UCSD-AML1 (cell line): ENCODE measurements around the gene CPLANE2.
A peak's percentile ranks its signal among the peaks of the same experiment; 100 is the strongest.
"Not testable (repeated sequence)": the region's sequence is repeated elsewhere in the genome, so short reads cannot be mapped to it uniquely, and the experiment has no call there.

Source experiments
- DNase-seq: peaks from one replicate; lab custom pipeline; 2025; ENCODE audit not compliant: unreplicated experiment; lab: John Stamatoyannopoulos, UW

Gene CPLANE2

DNA sequence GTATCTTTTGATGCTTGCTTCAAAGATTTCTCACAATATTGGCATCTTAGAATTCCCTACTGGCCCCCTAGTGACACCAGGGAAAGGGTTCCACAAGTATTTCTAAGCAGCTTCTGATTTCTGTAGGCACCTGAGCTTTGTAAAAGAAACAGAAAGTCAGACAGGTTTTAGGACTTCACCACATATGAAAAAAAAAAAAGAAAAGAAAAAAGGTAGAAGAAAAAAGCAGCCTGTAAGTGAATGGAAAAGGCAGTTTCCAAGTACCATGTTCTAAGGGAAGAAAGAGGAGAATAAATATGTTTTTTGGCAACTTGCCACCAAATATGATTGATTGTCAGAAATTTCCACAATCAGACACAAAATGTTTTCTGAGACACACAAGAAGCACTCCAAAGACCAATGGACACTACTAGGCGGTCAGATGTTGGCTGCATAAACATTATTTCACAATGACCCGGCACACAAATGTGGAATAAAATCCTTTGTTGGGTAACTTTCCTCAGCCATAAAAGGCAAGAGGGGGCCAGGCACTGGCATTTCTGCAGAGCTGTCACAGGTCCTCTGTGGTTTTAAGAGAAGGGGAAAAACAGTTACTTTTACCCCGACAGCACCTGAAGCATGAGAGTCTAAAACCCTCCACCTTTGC, 12.7 kb upstream of the CPLANE2 start:
- DNase-seq = no peak

DNA sequence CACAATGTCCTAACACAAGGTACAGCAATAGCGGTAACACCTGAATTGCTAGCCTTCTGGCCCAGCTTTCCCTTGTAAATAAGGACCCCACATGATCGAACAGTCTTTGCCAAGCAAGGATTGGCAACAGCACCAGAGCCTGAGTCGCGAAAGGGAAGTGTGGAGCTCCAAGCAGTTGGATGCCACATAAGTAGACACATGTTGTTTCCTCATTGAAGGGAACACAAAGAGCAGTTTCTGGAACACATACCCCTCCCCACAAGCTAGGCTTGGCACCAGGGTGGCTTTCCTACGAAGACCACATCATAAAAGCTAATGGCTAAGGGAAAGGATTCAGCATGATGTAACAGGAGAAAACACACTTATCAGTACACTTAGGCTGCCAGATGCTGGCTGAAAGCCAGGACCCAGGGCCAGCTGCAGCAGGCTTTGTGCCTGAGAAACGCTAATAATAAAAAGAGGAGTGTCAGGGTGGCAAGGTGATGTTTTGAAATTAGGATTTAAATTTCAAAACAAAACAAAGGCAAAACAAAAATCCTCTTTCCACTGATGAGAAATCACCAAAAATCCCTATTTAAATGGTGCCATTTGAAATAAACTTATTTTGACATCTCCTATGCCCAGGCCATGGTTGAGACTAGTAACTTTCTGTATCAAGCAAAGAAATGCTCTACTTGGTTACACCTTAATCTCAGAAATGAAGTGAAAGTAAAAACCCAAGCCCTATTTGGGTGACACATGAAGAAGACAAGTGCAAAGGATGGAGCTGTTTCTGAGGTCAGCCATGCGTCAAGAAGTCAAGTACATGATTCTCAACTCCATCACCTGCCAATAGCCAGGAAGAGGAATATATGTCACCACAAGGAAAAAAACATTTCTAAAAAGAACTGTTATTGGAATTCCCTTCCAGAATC, 11.9 kb upstream of the CPLANE2 start:
- DNase-seq = peak; percentile 61

DNA sequence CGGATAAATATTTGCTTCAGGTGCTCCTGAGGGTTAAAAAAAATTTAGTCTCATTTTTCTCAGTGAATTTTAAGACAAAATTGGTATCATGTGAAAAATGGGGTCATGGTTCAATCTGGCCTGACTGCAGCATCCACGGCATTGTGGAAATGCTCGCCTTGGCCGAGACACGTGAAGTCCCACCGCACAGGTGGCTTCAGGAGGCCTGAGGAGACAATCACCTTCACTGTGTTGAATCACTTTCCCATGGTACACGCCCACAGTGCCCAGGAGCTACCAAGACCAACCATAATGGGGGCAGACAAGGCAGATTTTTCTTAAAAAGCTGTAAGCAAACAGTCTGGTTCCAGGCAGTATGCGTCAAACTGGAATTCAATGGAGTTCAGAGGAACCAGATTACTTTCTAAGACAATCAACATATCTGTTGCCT, 11.0 kb upstream of the CPLANE2 start:
- DNase-seq = no peak

DNA sequence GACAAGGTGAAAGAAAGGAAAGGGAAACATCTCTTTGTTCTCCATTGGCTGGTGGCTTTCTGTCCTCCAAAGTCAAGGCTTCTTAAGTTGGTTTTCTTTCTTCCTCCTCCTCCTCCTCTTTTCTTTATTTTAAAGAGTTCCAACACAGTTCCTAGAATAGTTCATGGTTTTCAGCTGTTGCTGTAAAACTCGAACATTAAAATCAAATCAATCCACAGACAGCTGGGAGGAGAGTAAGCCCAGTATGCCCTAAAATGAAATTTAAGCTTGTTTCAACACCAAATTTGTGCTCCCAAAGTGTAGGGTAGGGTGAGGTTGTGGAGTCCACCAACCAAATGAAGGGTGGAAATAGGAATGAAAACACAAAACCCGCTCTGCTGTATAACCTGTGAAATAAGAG, 10.5 kb upstream of the CPLANE2 start:
- DNase-seq = no peak

DNA sequence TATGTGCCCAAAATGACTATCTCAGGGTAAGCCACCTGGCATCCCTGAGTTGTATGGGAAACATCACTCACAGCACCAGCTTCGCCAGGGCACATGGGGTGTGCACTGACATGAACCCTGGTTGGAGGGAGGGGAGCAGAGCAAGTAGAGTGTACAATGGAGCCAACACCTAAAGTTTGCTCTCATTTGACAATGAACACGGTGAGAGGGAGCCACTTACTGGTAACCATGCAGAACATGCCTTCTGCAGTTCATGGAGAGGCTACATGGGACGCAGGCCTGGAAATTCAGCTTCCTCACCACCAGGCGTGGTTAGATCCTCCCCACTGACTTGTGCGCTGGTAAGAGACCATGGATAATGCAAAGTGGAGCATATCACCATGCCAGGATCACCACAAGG, 10.0 kb upstream of the CPLANE2 start:
- no peak for DNase-seq

DNA sequence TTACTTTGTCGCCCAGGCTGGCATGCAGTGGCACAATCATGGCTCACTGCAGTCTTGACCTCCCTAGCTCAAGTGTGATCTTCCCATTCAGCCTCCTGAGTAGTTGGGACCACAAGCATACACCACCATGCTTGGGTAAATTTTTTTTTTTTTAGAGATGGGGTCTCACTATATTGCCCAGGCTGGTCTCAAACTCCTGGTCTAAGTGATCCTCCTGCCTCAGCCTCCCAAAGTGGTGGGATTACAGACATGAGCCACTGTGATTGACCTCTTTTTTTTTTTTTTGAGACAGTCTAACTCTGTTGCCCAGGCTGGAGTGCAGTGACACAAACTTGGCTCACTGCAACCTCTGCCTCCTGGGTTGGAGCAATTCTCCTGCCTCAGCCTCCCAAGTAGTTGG, 9.3 kb upstream of the CPLANE2 start:
- DNase-seq = not testable (repeated sequence)

DNA sequence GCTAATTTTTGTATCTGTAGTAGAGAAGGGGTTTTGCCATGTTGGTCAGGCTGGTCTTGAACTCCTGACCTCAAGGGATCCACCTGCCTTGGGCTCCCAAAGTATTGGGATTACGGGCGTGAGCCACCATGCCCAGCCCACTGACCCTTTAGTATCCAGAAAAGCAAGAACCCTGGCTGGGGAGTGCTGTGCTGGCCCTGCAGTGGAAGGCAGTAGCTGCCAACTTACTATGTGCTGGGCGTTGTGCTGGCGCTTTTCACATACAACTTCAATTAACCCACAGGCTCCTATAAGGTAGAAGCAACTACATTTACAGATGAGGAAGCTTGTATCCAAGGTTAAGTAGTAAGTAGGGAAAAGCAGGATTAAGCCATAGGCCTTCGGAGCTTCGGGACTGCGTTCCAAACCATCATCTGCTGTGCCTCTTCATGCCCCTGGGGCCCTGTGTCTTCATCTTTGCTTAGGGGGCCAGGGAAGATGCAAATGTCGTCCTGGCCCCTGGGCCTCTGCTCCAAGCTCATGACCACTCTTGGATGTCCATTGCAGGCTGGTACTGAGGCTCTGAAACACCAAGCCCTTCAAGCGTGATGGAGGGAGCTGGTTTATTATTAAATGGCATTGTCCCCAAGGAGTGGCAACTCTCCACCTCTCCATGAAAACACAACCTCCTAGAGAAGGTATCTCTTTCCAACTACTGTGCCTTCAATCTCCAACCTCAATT, 8.7 kb upstream of the CPLANE2 start:
- no peak for DNase-seq

DNA sequence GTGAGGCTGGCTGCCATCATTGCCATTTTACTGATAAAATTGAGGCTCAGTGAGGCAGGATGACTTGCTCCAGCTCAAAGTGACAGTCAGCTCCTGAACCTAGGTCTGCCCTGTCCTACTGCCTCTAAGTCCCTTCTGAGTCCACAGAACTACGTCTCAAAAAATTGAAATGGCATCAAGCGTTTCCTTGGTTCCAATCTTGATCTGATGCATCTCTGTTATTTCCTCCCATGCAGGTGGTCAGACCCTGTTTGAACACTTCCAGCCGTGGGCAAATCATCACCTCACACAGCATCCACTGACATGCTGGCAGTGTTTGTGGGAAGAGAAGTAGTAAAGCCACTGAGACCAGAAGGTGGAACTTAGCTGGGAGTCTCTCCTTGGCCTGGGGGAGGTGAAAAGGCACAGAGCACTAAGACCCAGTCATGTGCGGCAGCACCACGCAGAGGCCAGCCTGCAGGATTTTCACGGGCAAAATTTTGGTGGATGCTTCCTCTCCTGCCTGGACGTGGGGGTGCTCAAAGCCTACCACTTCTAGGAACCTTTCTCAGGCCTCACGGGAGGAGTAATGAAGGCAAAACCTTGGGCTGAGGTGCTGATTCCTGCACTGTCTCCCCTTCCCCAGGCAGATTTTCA, 7.8 kb upstream of the CPLANE2 start:
- no peak for DNase-seq

DNA sequence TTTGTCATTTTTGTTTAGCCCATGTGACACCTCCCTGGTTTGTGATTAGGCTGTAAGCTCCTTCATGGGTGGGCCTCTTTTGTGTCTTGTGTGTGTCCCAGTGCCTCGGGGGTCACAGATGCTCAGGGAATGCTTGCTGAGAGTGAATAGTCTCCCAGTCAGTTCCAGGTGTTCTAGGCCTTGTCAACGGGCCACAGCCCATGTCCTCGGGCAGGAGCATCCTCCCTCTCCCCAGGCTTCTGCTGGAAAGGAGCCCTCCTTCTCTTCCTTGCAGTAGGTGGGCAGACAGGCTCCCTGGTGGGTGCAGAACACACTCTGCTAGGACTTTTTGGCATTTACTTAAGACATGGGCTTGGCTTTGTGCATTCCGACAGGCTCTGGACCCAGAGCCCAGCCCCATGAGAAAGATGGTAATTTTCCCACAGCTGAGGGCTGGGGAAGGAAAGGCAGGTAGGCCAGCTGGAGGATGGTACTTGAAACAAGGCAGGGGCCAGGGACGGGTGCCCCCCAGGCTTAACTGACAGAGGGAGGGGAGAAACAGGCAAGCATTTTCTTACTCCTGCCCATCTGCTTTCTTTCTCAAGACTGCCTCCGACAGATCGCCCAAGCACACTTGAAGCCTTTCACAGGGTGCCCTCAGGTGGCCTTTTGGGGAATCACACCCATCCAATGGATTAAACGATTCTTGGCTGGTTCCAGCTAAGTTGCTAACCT, 7.1 kb upstream of the CPLANE2 start:
- DNase-seq = peak; percentile 73

DNA sequence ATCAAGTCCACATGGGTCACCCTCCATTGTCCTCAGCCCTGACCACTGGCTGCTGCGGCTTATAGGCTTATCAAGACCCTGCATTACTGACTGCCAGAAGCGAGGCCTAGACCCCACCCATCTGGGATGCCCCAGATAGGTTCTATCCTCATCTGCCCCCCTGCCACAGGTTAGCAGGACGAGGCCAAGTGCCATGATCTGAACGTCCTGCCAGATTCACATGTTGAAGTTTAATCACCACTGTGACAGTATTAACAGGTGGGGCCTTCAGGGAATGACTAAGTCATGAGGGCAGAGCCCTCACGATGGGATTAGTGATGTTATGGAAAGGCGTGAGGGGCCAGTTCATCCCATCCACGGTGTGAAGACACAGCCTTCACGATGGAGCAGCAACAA, 6.2 kb upstream of the CPLANE2 start:
- DNase-seq = no peak

DNA sequence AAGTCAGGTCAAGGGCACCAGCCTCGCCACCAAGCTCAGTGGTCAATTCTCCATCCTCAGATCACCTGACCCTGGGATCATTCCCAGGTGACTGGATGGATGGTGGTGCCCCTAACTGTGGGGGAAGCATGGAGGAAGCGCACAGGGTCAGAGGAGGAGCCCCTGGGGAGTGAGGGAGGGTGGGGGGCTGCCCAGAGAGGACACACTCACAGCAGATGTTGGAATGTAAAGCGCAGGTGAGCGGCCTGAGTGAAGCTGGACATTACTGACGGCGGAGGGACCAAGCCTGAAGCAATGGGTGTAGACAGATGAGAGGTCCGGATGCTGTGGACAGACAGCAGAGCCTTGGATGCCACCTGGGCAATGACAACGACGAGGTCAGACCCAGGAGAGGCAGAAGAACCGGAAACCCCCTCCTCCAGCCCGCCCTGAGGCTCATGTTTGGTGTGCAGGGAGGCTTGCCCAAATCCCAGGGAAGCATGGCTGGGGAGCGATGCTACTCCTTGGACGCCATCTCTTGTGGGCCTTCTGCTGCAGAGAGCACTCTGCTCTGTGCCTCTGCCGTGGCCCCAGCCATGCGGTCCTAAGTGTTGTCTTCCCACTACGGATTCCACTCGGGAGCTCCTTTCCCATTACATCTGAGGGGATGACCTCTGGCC, 5.7 kb upstream of the CPLANE2 start:
- no peak for DNase-seq

DNA sequence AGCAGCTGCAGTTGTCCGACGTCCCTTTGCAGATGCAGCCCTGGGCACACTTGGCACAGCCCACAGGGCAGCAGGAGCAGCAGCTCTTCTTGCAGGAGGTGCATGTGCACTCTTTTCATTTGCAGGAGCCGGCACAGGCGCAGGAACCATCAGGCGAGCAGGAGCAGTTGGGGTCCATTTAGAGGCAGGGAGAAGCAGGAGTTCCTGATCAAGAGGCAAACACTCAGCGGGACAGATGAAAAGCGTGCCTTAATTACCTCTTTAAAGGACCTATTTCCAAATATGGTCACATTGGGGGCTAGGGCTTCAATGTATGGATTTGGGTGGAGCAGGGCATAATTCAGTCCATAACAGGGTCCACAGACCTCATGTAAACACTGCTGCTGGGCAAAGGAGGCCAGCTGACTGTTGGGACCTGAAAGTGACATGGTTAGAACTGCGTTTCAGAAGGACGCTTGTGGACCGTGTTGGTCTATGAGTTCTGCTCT, 4.3 kb upstream of the CPLANE2 start:
- no peak for DNase-seq

DNA sequence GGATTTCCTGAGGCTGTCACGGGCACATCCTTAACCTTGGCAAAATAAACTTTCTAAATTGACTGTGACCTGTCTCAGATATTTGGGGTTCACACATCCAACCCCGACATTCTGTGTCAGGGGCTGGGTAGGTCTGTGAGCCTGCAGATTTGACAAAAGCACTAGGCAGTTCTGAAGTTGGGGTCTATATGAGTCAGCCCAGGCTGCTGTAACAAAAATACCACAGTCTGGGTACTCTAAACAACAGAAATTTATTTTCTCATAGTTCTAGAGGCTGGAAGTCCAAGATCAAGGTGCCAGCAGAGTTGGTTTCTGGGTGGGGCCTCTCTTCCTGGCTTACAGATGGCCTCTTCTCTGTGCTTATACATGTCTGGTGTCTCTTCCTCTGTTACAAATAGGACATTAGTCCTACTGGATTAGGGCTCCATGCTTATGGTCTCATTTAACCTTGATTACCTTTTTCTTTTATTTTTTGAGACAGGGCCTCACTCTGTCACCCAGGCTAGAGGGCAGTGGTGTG, 3.0 kb upstream of the CPLANE2 start:
- no peak for DNase-seq

DNA sequence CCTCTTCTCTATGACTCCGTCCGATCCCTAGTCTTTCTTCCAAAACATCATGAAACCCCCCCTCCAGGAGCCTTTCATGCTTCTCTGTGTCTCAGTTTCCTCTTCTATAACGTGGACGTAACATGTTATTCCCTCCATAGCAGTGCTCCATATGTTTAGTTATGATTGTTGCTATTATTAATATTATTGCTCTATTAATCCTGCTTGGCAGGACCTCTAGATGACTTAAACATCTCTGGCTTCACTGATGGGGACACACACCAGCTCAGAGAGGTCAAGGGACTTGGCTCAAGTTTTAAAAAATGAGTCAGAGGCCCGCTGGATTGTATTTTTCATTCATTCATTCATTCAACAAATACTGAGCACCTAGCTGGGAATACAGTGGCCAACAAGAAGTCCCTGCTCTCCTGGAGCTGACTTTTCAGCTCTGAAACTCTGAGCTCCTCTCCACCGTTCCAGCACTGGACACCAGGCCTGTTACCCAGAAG, 404 bp upstream of the CPLANE2 start:
- DNase-seq = no peak

DNA sequence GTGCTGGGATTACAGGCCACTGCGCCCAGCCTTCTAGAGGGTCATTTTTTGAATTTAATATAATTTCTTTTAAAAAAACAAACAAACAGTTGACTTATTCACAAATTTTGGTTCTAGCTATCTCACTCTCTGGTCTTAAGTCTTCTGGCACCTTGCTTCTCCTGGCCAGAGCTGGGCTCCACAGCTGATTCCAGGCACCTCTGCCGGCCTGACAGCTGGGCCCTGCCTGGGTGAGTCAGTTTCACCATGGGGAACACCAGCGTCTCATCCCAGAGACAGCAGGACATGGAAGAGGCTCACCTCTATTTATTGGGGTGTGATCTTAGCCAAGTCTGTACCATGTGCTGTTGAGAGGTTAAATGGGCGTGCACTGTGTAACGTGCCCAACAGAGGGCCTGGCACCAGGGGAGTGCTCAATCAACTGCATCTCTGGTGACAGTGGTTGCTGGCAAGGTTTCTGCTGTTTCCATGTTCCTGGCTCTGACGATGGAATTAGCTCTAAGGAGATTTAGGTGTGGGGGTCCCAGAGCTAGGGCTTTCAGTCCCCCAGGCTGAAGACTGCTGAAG, 956 bp downstream of the CPLANE2 start:
- DNase-seq = peak; percentile 59

DNA sequence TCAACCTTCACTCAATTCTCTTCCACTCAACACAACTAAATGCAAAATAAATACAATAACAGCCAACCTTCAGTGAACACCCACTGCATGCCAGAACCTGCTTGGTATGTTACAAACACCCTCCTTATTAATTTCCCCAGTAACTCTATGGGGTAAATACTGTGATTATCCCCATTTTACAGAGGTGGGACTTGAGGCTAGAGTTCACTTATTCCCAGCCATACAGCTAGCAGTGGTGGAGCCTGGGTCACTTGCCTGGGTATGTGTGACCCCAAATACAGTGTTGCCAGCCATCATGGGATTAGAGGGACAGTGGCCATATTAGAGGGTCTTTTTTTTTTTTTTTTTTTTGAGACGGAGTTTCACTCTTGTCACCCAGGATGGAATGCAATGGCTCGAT, 1.6 kb downstream of the CPLANE2 start:
- DNase-seq = no peak

DNA sequence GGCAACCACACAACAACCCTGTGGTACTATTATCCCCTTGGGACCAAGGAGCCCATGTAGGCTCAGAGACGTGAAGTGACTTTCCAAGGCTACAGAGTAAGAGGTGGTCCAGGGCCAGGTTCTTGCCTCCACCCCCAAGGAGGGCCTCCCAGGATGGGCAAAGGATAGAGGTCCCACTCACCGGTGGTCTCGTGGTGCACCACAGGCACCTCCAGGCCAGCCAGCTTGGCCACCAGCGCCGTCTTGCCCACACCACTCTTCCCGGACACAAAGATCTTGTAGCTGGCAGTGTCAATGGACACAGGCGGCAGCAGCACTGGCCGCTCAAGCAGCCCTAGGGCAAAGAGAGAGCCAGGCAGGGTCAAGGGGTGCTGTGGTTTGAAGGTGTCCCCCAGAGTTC, 3.6 kb downstream of the CPLANE2 start:
- DNase-seq = no peak

DNA sequence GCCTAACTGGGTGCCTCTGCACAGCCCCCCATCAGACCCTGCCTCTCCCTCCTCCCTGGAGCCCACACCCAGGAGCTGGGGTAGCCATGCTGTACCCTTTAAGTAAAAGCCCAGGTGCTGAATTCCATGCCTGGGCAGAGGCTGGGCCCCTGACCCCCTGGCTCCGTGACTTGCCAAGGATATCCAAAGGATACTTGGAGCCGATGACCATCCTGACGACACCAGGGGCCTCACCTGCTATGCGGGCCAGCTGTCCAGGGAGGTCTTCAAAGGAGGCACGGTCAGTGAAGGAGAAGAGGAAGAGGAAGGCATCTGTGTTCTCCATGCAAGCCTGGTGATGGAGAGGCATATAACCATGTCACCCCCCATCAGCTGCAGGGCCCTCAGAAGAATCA, 4.7 kb downstream of the CPLANE2 start:
- DNase-seq = no peak
